ENCODE measurements around the gene RBM38. TPM values are rescaled to one million over a fixed set of nuclear protein-coding genes. Genes with fewer than 3 reads are reported as not detected.

The RBM38 gene
- total and polyA plus RNA-seq, 10 of the 15 experiments (the other 5 are each of a cell fraction or from before 2014, with no cell fraction given) = 0.32 to 118 (median 25.2) TPM

DNA sequence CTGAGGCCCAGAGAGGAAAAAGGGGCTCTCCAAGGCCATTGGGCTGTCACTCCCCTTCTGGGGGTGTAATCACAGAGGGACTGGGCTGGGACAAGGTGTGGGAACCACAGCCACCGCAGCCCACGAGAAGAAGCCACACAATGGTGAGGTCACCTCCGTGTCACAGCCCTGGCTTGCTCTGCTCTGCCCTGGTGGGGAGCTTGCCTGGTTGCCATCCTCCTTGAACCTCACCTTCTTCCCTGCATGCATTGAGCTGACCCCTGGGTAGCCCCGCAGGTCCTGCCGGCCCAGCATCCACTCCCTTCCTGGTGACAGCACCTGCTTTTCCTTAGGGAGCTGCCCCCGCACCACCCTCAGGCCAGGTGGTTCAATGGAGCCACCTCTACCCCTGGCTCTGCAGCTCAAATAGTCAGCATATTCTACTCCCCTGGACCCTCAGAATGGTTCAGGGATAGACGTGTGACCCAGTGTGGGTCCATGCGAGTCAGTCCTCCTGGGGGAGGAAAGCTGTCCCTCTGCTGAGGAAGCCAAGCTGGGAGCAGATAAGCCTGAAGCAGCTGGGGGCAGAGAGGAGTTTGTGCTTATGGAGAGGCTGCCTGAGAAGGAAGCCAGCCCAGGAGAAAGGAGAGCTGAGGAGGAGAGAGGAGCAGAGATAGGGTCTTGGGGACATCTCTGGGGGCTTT is 21.3 kb downstream of the RBM38 start (continued):
- TF ChIP-seq IRF4 (IDR thresholded peaks at IDR 0.05; ENCODE audit: low read depth, low read length) (no peak), POLR2AphosphoS2 (IDR thresholded peaks at IDR 0.05; ENCODE audit: low read depth, low read length) (no peak), TBL1XR1 (IDR thresholded peaks at IDR 0.05; ENCODE audit: low read depth, low read length) (no peak), MTA2 (IDR thresholded peaks at IDR 0.05; ENCODE audit: low read depth) (peak; percentile 34; the same call in 1 of the 2 replicates), IKZF2 (IDR thresholded peaks at IDR 0.05) (peak; percentile 36 to 57; a peak in 2 of 4 replicates), HDAC6 (IDR thresholded peaks at IDR 0.05; ENCODE audit: unreplicated experiment) (no peak), CBX3 (IDR thresholded peaks at IDR 0.05; ENCODE audit: borderline replicate concordance, low read depth) (no peak), POU2F2 (IDR thresholded peaks at IDR 0.05; ENCODE audit: borderline replicate concordance, low read depth, low read length) (no peak), STAT3 (IDR thresholded peaks at IDR 0.05; ENCODE audit: low read depth, low read length) (no peak), MTA3 (IDR thresholded peaks at IDR 0.05; ENCODE audit: borderline replicate concordance, low read length) (no peak), BHLHE40 (IDR thresholded peaks at IDR 0.05; ENCODE audit: borderline replicate concordance in 1 of 2, low read depth in 2 of 2, low read length in 1 of 2) (peak; percentile 35 to 67; a peak in 1 of 4 replicates), CBFB (IDR thresholded peaks at IDR 0.05; ENCODE audit: low read depth) (0 out of 2 replicates have a peak, but pooled peaks have one; percentile 22), ZNF384 (IDR thresholded peaks at IDR 0.05; ENCODE audit: borderline replicate concordance, low read depth, low read length) (no peak), CREB1 (IDR thresholded peaks at IDR 0.05; ENCODE audit: low read depth) (no peak)
- TF ChIP-seq, protein P1, sequence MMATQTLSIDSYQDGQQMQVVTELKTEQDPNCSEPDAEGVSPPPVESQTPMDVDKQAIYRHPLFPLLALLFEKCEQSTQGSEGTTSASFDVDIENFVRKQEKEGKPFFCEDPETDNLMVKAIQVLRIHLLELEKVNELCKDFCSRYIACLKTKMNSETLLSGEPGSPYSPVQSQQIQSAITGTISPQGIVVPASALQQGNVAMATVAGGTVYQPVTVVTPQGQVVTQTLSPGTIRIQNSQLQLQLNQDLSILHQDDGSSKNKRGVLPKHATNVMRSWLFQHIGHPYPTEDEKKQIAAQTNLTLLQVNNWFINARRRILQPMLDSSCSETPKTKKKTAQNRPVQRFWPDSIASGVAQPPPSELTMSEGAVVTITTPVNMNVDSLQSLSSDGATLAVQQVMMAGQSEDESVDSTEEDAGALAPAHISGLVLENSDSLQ (IDR thresholded peaks at IDR 0.05) = peak; percentile 75
- TF ChIP-seq, protein P2, sequence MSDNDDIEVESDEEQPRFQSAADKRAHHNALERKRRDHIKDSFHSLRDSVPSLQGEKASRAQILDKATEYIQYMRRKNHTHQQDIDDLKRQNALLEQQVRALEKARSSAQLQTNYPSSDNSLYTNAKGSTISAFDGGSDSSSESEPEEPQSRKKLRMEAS (IDR thresholded peaks at IDR 0.05; ENCODE audit: low read depth, low read length) = no peak
- TF ChIP-seq, protein P3, sequence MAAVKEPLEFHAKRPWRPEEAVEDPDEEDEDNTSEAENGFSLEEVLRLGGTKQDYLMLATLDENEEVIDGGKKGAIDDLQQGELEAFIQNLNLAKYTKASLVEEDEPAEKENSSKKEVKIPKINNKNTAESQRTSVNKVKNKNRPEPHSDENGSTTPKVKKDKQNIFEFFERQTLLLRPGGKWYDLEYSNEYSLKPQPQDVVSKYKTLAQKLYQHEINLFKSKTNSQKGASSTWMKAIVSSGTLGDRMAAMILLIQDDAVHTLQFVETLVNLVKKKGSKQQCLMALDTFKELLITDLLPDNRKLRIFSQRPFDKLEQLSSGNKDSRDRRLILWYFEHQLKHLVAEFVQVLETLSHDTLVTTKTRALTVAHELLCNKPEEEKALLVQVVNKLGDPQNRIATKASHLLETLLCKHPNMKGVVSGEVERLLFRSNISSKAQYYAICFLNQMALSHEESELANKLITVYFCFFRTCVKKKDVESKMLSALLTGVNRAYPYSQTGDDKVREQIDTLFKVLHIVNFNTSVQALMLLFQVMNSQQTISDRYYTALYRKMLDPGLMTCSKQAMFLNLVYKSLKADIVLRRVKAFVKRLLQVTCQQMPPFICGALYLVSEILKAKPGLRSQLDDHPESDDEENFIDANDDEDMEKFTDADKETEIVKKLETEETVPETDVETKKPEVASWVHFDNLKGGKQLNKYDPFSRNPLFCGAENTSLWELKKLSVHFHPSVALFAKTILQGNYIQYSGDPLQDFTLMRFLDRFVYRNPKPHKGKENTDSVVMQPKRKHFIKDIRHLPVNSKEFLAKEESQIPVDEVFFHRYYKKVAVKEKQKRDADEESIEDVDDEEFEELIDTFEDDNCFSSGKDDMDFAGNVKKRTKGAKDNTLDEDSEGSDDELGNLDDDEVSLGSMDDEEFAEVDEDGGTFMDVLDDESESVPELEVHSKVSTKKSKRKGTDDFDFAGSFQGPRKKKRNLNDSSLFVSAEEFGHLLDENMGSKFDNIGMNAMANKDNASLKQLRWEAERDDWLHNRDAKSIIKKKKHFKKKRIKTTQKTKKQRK (IDR thresholded peaks at IDR 0.05; ENCODE audit: low read depth, low read length) = no peak
- TF ChIP-seq, protein P4, sequence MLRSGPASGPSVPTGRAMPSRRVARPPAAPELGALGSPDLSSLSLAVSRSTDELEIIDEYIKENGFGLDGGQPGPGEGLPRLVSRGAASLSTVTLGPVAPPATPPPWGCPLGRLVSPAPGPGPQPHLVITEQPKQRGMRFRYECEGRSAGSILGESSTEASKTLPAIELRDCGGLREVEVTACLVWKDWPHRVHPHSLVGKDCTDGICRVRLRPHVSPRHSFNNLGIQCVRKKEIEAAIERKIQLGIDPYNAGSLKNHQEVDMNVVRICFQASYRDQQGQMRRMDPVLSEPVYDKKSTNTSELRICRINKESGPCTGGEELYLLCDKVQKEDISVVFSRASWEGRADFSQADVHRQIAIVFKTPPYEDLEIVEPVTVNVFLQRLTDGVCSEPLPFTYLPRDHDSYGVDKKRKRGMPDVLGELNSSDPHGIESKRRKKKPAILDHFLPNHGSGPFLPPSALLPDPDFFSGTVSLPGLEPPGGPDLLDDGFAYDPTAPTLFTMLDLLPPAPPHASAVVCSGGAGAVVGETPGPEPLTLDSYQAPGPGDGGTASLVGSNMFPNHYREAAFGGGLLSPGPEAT (IDR thresholded peaks at IDR 0.05; ENCODE audit: low read depth) = 0 out of 2 replicates have a peak, but pooled peaks have one; percentile 18
- TF ChIP-seq, protein P5, sequence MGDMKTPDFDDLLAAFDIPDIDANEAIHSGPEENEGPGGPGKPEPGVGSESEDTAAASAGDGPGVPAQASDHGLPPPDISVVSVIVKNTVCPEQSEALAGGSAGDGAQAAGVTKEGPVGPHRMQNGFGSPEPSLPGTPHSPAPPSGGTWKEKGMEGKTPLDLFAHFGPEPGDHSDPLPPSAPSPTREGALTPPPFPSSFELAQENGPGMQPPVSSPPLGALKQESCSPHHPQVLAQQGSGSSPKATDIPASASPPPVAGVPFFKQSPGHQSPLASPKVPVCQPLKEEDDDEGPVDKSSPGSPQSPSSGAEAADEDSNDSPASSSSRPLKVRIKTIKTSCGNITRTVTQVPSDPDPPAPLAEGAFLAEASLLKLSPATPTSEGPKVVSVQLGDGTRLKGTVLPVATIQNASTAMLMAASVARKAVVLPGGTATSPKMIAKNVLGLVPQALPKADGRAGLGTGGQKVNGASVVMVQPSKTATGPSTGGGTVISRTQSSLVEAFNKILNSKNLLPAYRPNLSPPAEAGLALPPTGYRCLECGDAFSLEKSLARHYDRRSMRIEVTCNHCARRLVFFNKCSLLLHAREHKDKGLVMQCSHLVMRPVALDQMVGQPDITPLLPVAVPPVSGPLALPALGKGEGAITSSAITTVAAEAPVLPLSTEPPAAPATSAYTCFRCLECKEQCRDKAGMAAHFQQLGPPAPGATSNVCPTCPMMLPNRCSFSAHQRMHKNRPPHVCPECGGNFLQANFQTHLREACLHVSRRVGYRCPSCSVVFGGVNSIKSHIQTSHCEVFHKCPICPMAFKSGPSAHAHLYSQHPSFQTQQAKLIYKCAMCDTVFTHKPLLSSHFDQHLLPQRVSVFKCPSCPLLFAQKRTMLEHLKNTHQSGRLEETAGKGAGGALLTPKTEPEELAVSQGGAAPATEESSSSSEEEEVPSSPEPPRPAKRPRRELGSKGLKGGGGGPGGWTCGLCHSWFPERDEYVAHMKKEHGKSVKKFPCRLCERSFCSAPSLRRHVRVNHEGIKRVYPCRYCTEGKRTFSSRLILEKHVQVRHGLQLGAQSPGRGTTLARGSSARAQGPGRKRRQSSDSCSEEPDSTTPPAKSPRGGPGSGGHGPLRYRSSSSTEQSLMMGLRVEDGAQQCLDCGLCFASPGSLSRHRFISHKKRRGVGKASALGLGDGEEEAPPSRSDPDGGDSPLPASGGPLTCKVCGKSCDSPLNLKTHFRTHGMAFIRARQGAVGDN (IDR thresholded peaks at IDR 0.05) = no peak

Measured in GM12878 (cell line).